Endothelial cell of umbilical vein (primary cell): ENCODE data around the gene NDUFA5.

Source experiments
- CTCF ChIP-seq, 2 donors: IDR thresholded peaks; 1 replicate in 1 of 2; 2 replicates in 1 of 2; pipeline ENCODE4 v1.5.1; 2011; ENCODE audit warnings: low read length in 2 of 2, mild to moderate bottlenecking in 2 of 2, moderate library complexity in 2 of 2, control low read depth in 1 of 2, inconsistent platforms in 1 of 2, low read depth in 1 of 2; ENCODE audit not compliant: insufficient read depth in 1 of 2; ENCODE audit errors: extremely low read depth in 1 of 2
- POLR2A ChIP-seq: IDR thresholded peaks from 2 replicates; pipeline ENCODE4 v1.6.1; 2012; ENCODE audit warnings: low read depth, mild to moderate bottlenecking, control low read depth, low read length
- POLR2AphosphoS5 ChIP-seq: IDR thresholded peaks from 2 replicates; pipeline ENCODE4 v1.6.1; 2012; ENCODE audit warnings: low read depth, mild to moderate bottlenecking, control low read depth, low read length, moderate library complexity; ENCODE audit not compliant: insufficient read depth

GRCh38 chr7:123581162-123581459, 23.5 kb upstream of the NDUFA5 start:
- TF ChIP-seq CTCF (IDR thresholded peaks at IDR 0.05; ENCODE audit: extremely low read depth in 1 of 2, insufficient read depth in 1 of 2, low read depth in 1 of 2, low read length in 2 of 2) (no peak), POLR2A (no peak), POLR2AphosphoS5 (no peak)
